H4 (cell line): ENCODE measurements around the gene IFI30. TPM values are rescaled to one million over a fixed set of nuclear protein-coding genes. Genes with fewer than 3 reads are reported as not detected.

Source experiments
- DNase-seq: peaks from one replicate; pipeline ENCODE4 v3.0.0-alpha.2; 2015; ENCODE audit warnings: low spot score
- total RNA-seq: library from RNA; depleted of rRNA; stranded (reverse); fragments of >200 nt; shearing (Covaris generic); gene quantifications from 2 replicates; pipeline ENCODE4 v1.2.3, GENCODE V29; 2014; rRNA removed

The IFI30 gene
- 156 and 172 TPM in 2 replicates for total RNA-seq

GRCh38 chr19:18173572-18174288, at the start of gene IFI30:
IFI30 (plus strand) TSS chr19:18173813; CDS start chr19:18173842, 29 bp downstream.
- DNase-seq = peak; percentile 73

- no peak for DNase-seq
Observed at GRCh38 chr19:18123819-18124218, 49.8 kb upstream of the IFI30 start.

- no peak for DNase-seq
Observed at GRCh38 chr19:18126097-18126496, 47.5 kb upstream of the IFI30 start.

GRCh38 chr19:18128044-18128443, 45.6 kb upstream of the IFI30 start:
- DNase-seq = no peak

GRCh38 chr19:18128805-18129204, 44.8 kb upstream of the IFI30 start:
- DNase-seq = no peak

- DNase-seq = no peak
Observed at GRCh38 chr19:18130523-18131242, 42.9 kb upstream of the IFI30 start.

GRCh38 chr19:18131841-18132596, 41.6 kb upstream of the IFI30 start:
- DNase-seq = no peak

- no peak for DNase-seq
Observed at GRCh38 chr19:18135712-18136584, 37.7 kb upstream of the IFI30 start.

- DNase-seq = no peak
Observed at GRCh38 chr19:18137242-18137641, 36.4 kb upstream of the IFI30 start.

- DNase-seq = no peak
Observed at GRCh38 chr19:18137657-18138339, 35.8 kb upstream of the IFI30 start.

- no peak for DNase-seq
Observed at GRCh38 chr19:18140473-18140872, 33.1 kb upstream of the IFI30 start.

- DNase-seq = no peak
Observed at GRCh38 chr19:18141031-18141430, 32.6 kb upstream of the IFI30 start.

- DNase-seq = no peak
Observed at GRCh38 chr19:18143902-18144301, 29.7 kb upstream of the IFI30 start.

- no peak for DNase-seq
Observed at GRCh38 chr19:18144361-18144760, 29.3 kb upstream of the IFI30 start.

GRCh38 chr19:18144906-18145305, 28.7 kb upstream of the IFI30 start:
- DNase-seq = no peak

- DNase-seq = no peak
Observed at GRCh38 chr19:18145391-18145999, 28.1 kb upstream of the IFI30 start.

GRCh38 chr19:18147396-18147795, 26.2 kb upstream of the IFI30 start:
- DNase-seq = no peak

- no peak for DNase-seq
Observed at GRCh38 chr19:18149596-18149975, 24.0 kb upstream of the IFI30 start.

- no peak for DNase-seq
Observed at GRCh38 chr19:18150776-18151624, 22.6 kb upstream of the IFI30 start.

GRCh38 chr19:18152442-18152816, 21.2 kb upstream of the IFI30 start:
- DNase-seq = peak; percentile 99
